Measurements from ENCODE around the gene GPX2.

GRCh38 chr14:64958743-64959142 is 16.2 kb upstream of the GPX2 start:
- TF ChIP-seq, protein P1, sequence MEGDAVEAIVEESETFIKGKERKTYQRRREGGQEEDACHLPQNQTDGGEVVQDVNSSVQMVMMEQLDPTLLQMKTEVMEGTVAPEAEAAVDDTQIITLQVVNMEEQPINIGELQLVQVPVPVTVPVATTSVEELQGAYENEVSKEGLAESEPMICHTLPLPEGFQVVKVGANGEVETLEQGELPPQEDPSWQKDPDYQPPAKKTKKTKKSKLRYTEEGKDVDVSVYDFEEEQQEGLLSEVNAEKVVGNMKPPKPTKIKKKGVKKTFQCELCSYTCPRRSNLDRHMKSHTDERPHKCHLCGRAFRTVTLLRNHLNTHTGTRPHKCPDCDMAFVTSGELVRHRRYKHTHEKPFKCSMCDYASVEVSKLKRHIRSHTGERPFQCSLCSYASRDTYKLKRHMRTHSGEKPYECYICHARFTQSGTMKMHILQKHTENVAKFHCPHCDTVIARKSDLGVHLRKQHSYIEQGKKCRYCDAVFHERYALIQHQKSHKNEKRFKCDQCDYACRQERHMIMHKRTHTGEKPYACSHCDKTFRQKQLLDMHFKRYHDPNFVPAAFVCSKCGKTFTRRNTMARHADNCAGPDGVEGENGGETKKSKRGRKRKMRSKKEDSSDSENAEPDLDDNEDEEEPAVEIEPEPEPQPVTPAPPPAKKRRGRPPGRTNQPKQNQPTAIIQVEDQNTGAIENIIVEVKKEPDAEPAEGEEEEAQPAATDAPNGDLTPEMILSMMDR (IDR thresholded peaks at IDR 0.05; ENCODE audit: extremely low read depth in 1 of 2, insufficient read depth in 1 of 2, low read depth in 1 of 2, low read length in 2 of 2): no peak
- TF ChIP-seq JUN (IDR thresholded peaks at IDR 0.05; ENCODE audit: borderline replicate concordance, insufficient read depth, insufficient read length, low read depth) (no peak), EZH2 (IDR thresholded peaks at IDR 0.05; ENCODE audit: borderline replicate concordance, low read depth, low read length, severe bottlenecking) (no peak), POLR2A (IDR thresholded peaks at IDR 0.05; ENCODE audit: low read depth, low read length) (no peak), FOS (IDR thresholded peaks at IDR 0.05; ENCODE audit: borderline replicate concordance, insufficient read depth, low read length) (no peak)
